SK-N-SH (cell line): ENCODE results near the gene BNC2. TPM values are rescaled to one million over a fixed set of nuclear protein-coding genes. Genes with fewer than 3 reads are reported as not detected.

ENCODE experiments used
- CTCF ChIA-PET: fragments of 300-600, 350-600 bp; formaldehyde crosslinking; extraction: SDS; loops from one replicate; lab custom pipeline; 2021; lab: Yijun Ruan, JAX
- POLR2A ChIA-PET: fragments of 350-600 bp; sonication (Branson Sonifier 250); formaldehyde crosslinking; extraction: SDS; loops from one replicate; lab custom pipeline; 2020; ENCODE audit warnings: antibody characterized with exemption, inconsistent platforms; lab: Yijun Ruan, JAX
- DNase-seq: peaks from one replicate; pipeline ENCODE4 v3.0.0; 2012
- H2AFZ ChIP-seq: fragments of 200-600 bp; sonication (generic); 2 replicates; pipeline ENCODE4 v1.8.1; 2016; ENCODE audit warnings: antibody characterized with exemption, mild to moderate bottlenecking, low read depth
- H3F3A ChIP-seq: fragments of 200-600 bp; sonication (generic); replicated peaks from 2 replicates; pipeline ENCODE3; 2016; ENCODE audit warnings: antibody characterized with exemption, mild to moderate bottlenecking; ENCODE audit not compliant: insufficient read depth
- H3K27ac ChIP-seq, 2 experiments: fragments of 200-500 bp in 1 of 2; fragments of 200-600 bp in 1 of 2; sonication (Bioruptor generic) in 1 of 2; sonication (generic), shearing (Covaris generic) in 1 of 2; 2 replicates each; pipeline versions ENCODE4 v1.5.1 to v1.6.1; 2014 to 2016; ENCODE audit warnings: low read depth in 2 of 2, inconsistent platforms in 1 of 2, low read length in 1 of 2, mild to moderate bottlenecking in 1 of 2, mixed read lengths in 1 of 2
- H3K27me3 ChIP-seq: fragments of 200-600 bp; sonication (generic), shearing (Covaris generic); 2 replicates; pipeline ENCODE4 v1.6.1; 2016; ENCODE audit warnings: mixed run types; ENCODE audit not compliant: insufficient read depth
- H3K36me3 ChIP-seq, 2 experiments: fragments of 200-500 bp in 1 of 2; fragments of 200-600 bp in 1 of 2; sonication (Bioruptor generic) in 1 of 2; sonication (generic) in 1 of 2; replicated peaks in 1 of 2; 2 replicates each; pipeline versions ENCODE3 to v1.5.1; 2014 to 2016; ENCODE audit warnings: low read length in 1 of 2, mild to moderate bottlenecking in 1 of 2; ENCODE audit not compliant: insufficient read depth in 2 of 2, control insufficient read depth in 1 of 2
- H3K4me1 ChIP-seq, 2 experiments: fragments of 200-500 bp in 1 of 2; fragments of 200-600 bp in 1 of 2; sonication (Bioruptor generic) in 1 of 2; sonication (generic), shearing (Covaris generic) in 1 of 2; 2 replicates each; pipeline versions ENCODE4 v1.5.1 to v1.6.1; 2014 to 2016; ENCODE audit warnings: low read depth in 1 of 2, low read length in 1 of 2, mixed run types in 1 of 2; ENCODE audit not compliant: insufficient read depth in 2 of 2, control insufficient read depth in 1 of 2
- H3K4me2 ChIP-seq: fragments of 200-600 bp; sonication (generic), shearing (Covaris generic); 2 replicates; pipeline ENCODE4 v1.6.1; 2017; ENCODE audit warnings: mixed run types
- H3K4me3 ChIP-seq, 2 experiments: fragments of 200-500 bp in 1 of 2; fragments of 200-600 bp in 1 of 2; sonication (Bioruptor generic) in 1 of 2; sonication (generic), shearing (Covaris generic) in 1 of 2; 2 replicates each; pipeline versions ENCODE4 v1.5.1 to v1.8.1; 2014 to 2016; ENCODE audit warnings: low read depth in 2 of 2, inconsistent platforms in 1 of 2, low read length in 1 of 2, mild to moderate bottlenecking in 1 of 2, mixed read lengths in 1 of 2, moderate library complexity in 1 of 2
- H3K79me2 ChIP-seq: fragments of 200-600 bp; sonication (generic); 2 replicates; pipeline ENCODE4 v1.8.1; 2017; ENCODE audit warnings: mild to moderate bottlenecking; ENCODE audit not compliant: insufficient read depth
- H3K9ac ChIP-seq: fragments of 200-600 bp; sonication (generic); 2 replicates; pipeline ENCODE4 v1.6.1; 2017; ENCODE audit warnings: mixed run types
- H3K9me2 ChIP-seq: fragments of 200-600 bp; sonication (generic); 2 replicates; pipeline ENCODE4 v1.6.1; 2017; ENCODE audit warnings: mixed run types
- H3K9me3 ChIP-seq: fragments of 200-600 bp; sonication (generic); 2 replicates; pipeline ENCODE4 v1.6.1; 2017; ENCODE audit warnings: mixed run types, mild to moderate bottlenecking, moderate library complexity
- H4K20me1 ChIP-seq: fragments of 200-600 bp; sonication (generic); 2 replicates; pipeline ENCODE4 v1.6.1; 2017; ENCODE audit warnings: mild to moderate bottlenecking, mixed run types; ENCODE audit not compliant: insufficient read depth
- CHD2 ChIP-seq: fragments of 150-350 bp; IDR thresholded peaks from 2 replicates; pipeline ENCODE4 v1.6.1; 2018; ENCODE audit warnings: low read length; ENCODE audit not compliant: partially characterized antibody
- CTCF ChIP-seq: fragments of 200-600 bp; sonication (generic); IDR thresholded peaks from 2 replicates; pipeline ENCODE4 v1.6.1; 2017; ENCODE audit warnings: antibody characterized with exemption, mild to moderate bottlenecking, moderate library complexity
- ELF1 ChIP-seq: IDR thresholded peaks from 2 replicates; pipeline ENCODE4 v1.4.0; 2012
- EP300 ChIP-seq, 2 experiments: IDR thresholded peaks; 2 replicates each; pipeline versions ENCODE4 v1.4.0 to v1.6.1; 2012; ENCODE audit warnings: borderline replicate concordance in 1 of 2, low read depth in 1 of 2, low read length in 1 of 2
- EZH2phosphoT487 ChIP-seq: fragments of 200-600 bp; sonication (generic); IDR thresholded peaks from 2 replicates; pipeline ENCODE4 v1.6.1; 2017; ENCODE audit warnings: low read depth, mixed run types, mild to moderate bottlenecking, antibody characterized with exemption, moderate library complexity, borderline replicate concordance
- FOSL2 ChIP-seq: IDR thresholded peaks from 2 replicates; pipeline ENCODE4 v1.4.0; 2012; ENCODE audit warnings: low read depth, mild to moderate bottlenecking, moderate library complexity, borderline replicate concordance
- FOXJ3 ChIP-seq: sonication (generic); formaldehyde crosslinking; IDR thresholded peaks from 2 replicates; pipeline ENCODE4 v1.5.1; 2020; ENCODE audit warnings: mild to moderate bottlenecking, missing genetic modification reagents
- GABPA ChIP-seq: IDR thresholded peaks from 2 replicates; pipeline ENCODE4 v1.4.0; 2012; ENCODE audit warnings: low read depth, mild to moderate bottlenecking
- GATA2 ChIP-seq: sonication (generic); formaldehyde crosslinking; IDR thresholded peaks from 2 replicates; pipeline ENCODE4 v1.5.0; 2020; ENCODE audit warnings: mild to moderate bottlenecking, missing genetic modification reagents
- IRF3 ChIP-seq: fragments of 150-350 bp; IDR thresholded peaks from 2 replicates; pipeline ENCODE4 v1.6.1; 2016; ENCODE audit warnings: mild to moderate bottlenecking, low read depth, low read length
- MAX ChIP-seq: IDR thresholded peaks from 2 replicates; pipeline ENCODE4 v1.4.0; 2012; ENCODE audit warnings: low read depth
- NFIC ChIP-seq: IDR thresholded peaks from 2 replicates; pipeline ENCODE4 v1.4.0; 2012; ENCODE audit warnings: borderline replicate concordance
- NRF1 ChIP-seq: IDR thresholded peaks from 2 replicates; pipeline ENCODE4 v1.6.1; 2012; ENCODE audit warnings: low read depth, mild to moderate bottlenecking, low read length
- RCOR1 ChIP-seq: fragments of 150-350 bp; IDR thresholded peaks from 2 replicates; pipeline ENCODE4 v1.6.1; 2017; ENCODE audit warnings: antibody characterized with exemption, low read length
- TAF1 ChIP-seq: IDR thresholded peaks from 2 replicates; pipeline ENCODE4 v1.6.1; 2012; ENCODE audit warnings: low read depth, mild to moderate bottlenecking, low read length, moderate library complexity, borderline replicate concordance
- ZBTB33 ChIP-seq: IDR thresholded peaks from 2 replicates; pipeline ENCODE4 v1.4.0; 2012; ENCODE audit warnings: low read depth, borderline replicate concordance
- WGBS: methylation state at CpG from one replicate; pipeline ENCODE4 v1.1.6; 2017; ENCODE audit warnings: low lambda C conversion rate; 5-methylcytosine and 5-hydroxymethylcytosine counted together
- polyA plus RNA-seq, 3 experiments: library from polyadenylated mRNA; depleted of rRNA; stranded (reverse); fragments of >200 nt; gene quantifications; 2 replicates each; pipeline ENCODE4 v1.2.3, GENCODE V29; 2012
- TF ChIP-seq, protein P1 (sequence below): IDR thresholded peaks from 2 replicates; pipeline ENCODE4; 2012
- TF ChIP-seq, protein P2 (sequence below): IDR thresholded peaks from 2 replicates; pipeline ENCODE4 v1.6.1; 2012; ENCODE audit warnings: mild to moderate bottlenecking, low read depth, low read length, moderate library complexity

Gene BNC2
- polyA plus RNA-seq, 1 of the 3 experiments (the other 2 are of a cell fraction) = 8.8 TPM

- POLR2A ChIA-PET = no interaction called here
- Histone ChIP-seq H3K27ac (no peak overlapping the region), H3K27me3 (no peaks in the 10 kb centered on the region), H3K4me2 (no peak overlapping the region), H4K20me1 (no peaks in the 10 kb centered on the region), H3K4me1 (peaks cover under 1 to 4% of the 10 kb centered on the region in 2 experiments; a peak in 1 of 4 replicates), H3K9me2 (no peaks in the 10 kb centered on the region), H3K79me2 (no peaks in the 10 kb centered on the region), H3K9ac (no peak overlapping the region), H3K36me3 (no peaks in the 10 kb centered on the region), H3K4me3 (no peak overlapping the region), H3K9me3 (no peaks in the 10 kb centered on the region), H2AFZ (no peak overlapping the region), H3F3A (no peaks in the 10 kb centered on the region)
- 95% methylated on average over 6 of the region's 6 CpGs for WGBS
- CTCF ChIA-PET = interaction anchor here (1.5 kb wide), 1 partner anchor 10 kb away, joined by 4 read pairs; no protein-coding TSS in a partner anchor
- DNase-seq = no peak
- TF ChIP-seq NRF1 (no peak), NFIC (no peak), CTCF (no peak), TAF1 (no peak), ZBTB33 (no peak), CHD2 (no peak), GATA2 (CRISPR knock-in tag) (no peak), FOXJ3 (CRISPR knock-in tag) (no peak), ELF1 (no peak), EZH2phosphoT487 (no peak), IRF3 (no peak), EP300 (IDR thresholded peaks at IDR 0.05; ENCODE audit: borderline replicate concordance in 1 of 2, low read depth in 1 of 2, low read length in 1 of 2) (no peak), MAX (no peak), GABPA (no peak), RCOR1 (no peak), FOSL2 (no peak)
- TF ChIP-seq, protein P1, sequence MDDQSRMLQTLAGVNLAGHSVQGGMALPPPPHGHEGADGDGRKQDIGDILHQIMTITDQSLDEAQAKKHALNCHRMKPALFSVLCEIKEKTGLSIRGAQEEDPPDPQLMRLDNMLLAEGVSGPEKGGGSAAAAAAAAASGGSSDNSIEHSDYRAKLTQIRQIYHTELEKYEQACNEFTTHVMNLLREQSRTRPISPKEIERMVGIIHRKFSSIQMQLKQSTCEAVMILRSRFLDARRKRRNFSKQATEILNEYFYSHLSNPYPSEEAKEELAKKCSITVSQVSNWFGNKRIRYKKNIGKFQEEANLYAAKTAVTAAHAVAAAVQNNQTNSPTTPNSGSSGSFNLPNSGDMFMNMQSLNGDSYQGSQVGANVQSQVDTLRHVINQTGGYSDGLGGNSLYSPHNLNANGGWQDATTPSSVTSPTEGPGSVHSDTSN = no peak
- TF ChIP-seq, protein P2, sequence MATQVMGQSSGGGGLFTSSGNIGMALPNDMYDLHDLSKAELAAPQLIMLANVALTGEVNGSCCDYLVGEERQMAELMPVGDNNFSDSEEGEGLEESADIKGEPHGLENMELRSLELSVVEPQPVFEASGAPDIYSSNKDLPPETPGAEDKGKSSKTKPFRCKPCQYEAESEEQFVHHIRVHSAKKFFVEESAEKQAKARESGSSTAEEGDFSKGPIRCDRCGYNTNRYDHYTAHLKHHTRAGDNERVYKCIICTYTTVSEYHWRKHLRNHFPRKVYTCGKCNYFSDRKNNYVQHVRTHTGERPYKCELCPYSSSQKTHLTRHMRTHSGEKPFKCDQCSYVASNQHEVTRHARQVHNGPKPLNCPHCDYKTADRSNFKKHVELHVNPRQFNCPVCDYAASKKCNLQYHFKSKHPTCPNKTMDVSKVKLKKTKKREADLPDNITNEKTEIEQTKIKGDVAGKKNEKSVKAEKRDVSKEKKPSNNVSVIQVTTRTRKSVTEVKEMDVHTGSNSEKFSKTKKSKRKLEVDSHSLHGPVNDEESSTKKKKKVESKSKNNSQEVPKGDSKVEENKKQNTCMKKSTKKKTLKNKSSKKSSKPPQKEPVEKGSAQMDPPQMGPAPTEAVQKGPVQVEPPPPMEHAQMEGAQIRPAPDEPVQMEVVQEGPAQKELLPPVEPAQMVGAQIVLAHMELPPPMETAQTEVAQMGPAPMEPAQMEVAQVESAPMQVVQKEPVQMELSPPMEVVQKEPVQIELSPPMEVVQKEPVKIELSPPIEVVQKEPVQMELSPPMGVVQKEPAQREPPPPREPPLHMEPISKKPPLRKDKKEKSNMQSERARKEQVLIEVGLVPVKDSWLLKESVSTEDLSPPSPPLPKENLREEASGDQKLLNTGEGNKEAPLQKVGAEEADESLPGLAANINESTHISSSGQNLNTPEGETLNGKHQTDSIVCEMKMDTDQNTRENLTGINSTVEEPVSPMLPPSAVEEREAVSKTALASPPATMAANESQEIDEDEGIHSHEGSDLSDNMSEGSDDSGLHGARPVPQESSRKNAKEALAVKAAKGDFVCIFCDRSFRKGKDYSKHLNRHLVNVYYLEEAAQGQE = no peak
- TF ChIP-seq, all 33 proteins: peak for 0
Observed at GRCh38 chr9:16401701-16402100, 468.8 kb downstream of the BNC2 start.
